GM18868 (cell line): ENCODE measurements around the gene NUP50.

Experiments used
- ATAC-seq: cut with Tn5 transposase; IDR thresholded peaks from one replicate; pipeline ENCODE4 v1.9.1; 2021; ENCODE audit warnings: mild to moderate bottlenecking, moderate library complexity; ENCODE audit not compliant: unreplicated experiment

The NUP50 gene

GRCh38 chr22:45192701-45193187, 29.0 kb downstream of the NUP50 start:
- no peak for ATAC-seq

GRCh38 chr22:45194686-45195085, 31.0 kb downstream of the NUP50 start:
- ATAC-seq = no peak

- ATAC-seq = no peak
These were observed 31.9 kb downstream of the NUP50 start for GRCh38 chr22:45195616-45196015.

GRCh38 chr22:45196308-45196707, 32.6 kb downstream of the NUP50 start:
- ATAC-seq = no peak

GRCh38 chr22:45196926-45197605, 33.3 kb downstream of the NUP50 start:
- ATAC-seq = no peak

- no peak for ATAC-seq
These were observed 34.1 kb downstream of the NUP50 start for GRCh38 chr22:45197606-45198462.

GRCh38 chr22:45198463-45198795, 34.7 kb downstream of the NUP50 start:
- no peak for ATAC-seq

GRCh38 chr22:45199723-45200122, 36.0 kb downstream of the NUP50 start:
- no peak for ATAC-seq

- ATAC-seq = no peak
These were observed 36.5 kb downstream of the NUP50 start for GRCh38 chr22:45200230-45200629.

- ATAC-seq = no peak
These were observed 37.3 kb downstream of the NUP50 start for GRCh38 chr22:45200860-45201511.

- ATAC-seq = no peak
These were observed 38.1 kb downstream of the NUP50 start for GRCh38 chr22:45201678-45202332.

GRCh38 chr22:45202333-45203149, 38.8 kb downstream of the NUP50 start:
- no peak for ATAC-seq

GRCh38 chr22:45203150-45203951, 39.6 kb downstream of the NUP50 start:
- no peak for ATAC-seq

GRCh38 chr22:45204241-45204640, 40.5 kb downstream of the NUP50 start:
- no peak for ATAC-seq

GRCh38 chr22:45204819-45205218, 41.1 kb downstream of the NUP50 start:
- ATAC-seq = no peak

- ATAC-seq = no peak
These were observed 41.7 kb downstream of the NUP50 start for GRCh38 chr22:45205276-45205925.

- ATAC-seq = no peak
These were observed 42.5 kb downstream of the NUP50 start for GRCh38 chr22:45206233-45206632.

GRCh38 chr22:45207533-45207932, 43.8 kb downstream of the NUP50 start:
- ATAC-seq = no peak
